ENCODE measurements around the gene PLA2G2A. TPM values are rescaled to one million over a fixed set of nuclear protein-coding genes. Genes with fewer than 3 reads are reported as not detected.

The PLA2G2A gene
- polyA plus RNA-seq, 1 of the 3 experiments (the other 2 are of a cell fraction) = not detected

GRCh38 chr1:19945914-19946313 is 33.5 kb downstream of the PLA2G2A start:
- CTCF ChIA-PET = interaction anchor here (1.1 kb wide), 1 partner anchor 29 kb away, joined by 8 read pairs; no protein-coding TSS in a partner anchor
- no peaks in the 10 kb centered on the region for H3K9me2 ChIP-seq

More at GRCh38 chr1:19945914-19946313, 33.5 kb downstream of the PLA2G2A start:
- Histone ChIP-seq H3K4me3 (ENCODE audit: low read depth in 2 of 2, low read length in 1 of 2) (no peak overlapping the region), H3K79me2 (ENCODE audit: insufficient read depth) (no peaks in the 10 kb centered on the region), H4K20me1 (ENCODE audit: insufficient read depth) (no peaks in the 10 kb centered on the region), H3K27ac (ENCODE audit: low read depth in 2 of 2, low read length in 1 of 2) (no peak overlapping the region), H3F3A (replicated peaks; ENCODE audit: insufficient read depth) (no peaks in the 10 kb centered on the region), H3K27me3 (ENCODE audit: insufficient read depth) (no peaks in the 10 kb centered on the region), H3K4me1 (ENCODE audit: control insufficient read depth in 1 of 2, insufficient read depth in 2 of 2, low read depth in 1 of 2, low read length in 1 of 2) (no peaks in the 10 kb centered on the region), H3K4me2 (no peak overlapping the region), H3K9me3 (no peaks in the 10 kb centered on the region), H3K36me3 (replicated peaks in 1 of 2; ENCODE audit: control insufficient read depth in 1 of 2, insufficient read depth in 2 of 2, low read length in 1 of 2) (no peaks in the 10 kb centered on the region), H2AFZ (ENCODE audit: low read depth) (no peak overlapping the region), H3K9ac (no peak overlapping the region)
- TF ChIP-seq TEAD4 (IDR thresholded peaks at IDR 0.05; ENCODE audit: borderline replicate concordance, insufficient read depth) (no peak), REST (IDR thresholded peaks at IDR 0.05; ENCODE audit: low read depth, low read length) (no peak), MEF2A (IDR thresholded peaks at IDR 0.05; ENCODE audit: borderline replicate concordance, low read depth) (no peak), GABPA (IDR thresholded peaks at IDR 0.05; ENCODE audit: low read depth) (no peak), MAX (IDR thresholded peaks at IDR 0.05; ENCODE audit: low read depth) (no peak), ZBTB33 (IDR thresholded peaks at IDR 0.05; ENCODE audit: borderline replicate concordance, low read depth) (no peak), JUND (IDR thresholded peaks at IDR 0.05) (no peak), POLR2AphosphoS5 (IDR thresholded peaks at IDR 0.05; ENCODE audit: low read depth, low read length) (no peak), USF1 (IDR thresholded peaks at IDR 0.05; ENCODE audit: borderline replicate concordance, low read depth) (no peak), PBX3 (IDR thresholded peaks at IDR 0.05) (no peak)
- 1% methylated on average over 2 of the region's 2 CpGs for WGBS (ENCODE audit: low lambda C conversion rate)
- POLR2A ChIA-PET = no interaction called here
- no peak for DNase-seq
